Tibial nerve (tissue), 4 donors: ENCODE results near the gene GMDS.

ENCODE experiments used
- EP300 ChIP-seq, 2 donors: sonication (generic); formaldehyde crosslinking; IDR thresholded peaks; one replicate each; pipeline ENCODE4 v1.6.1; 2017; ENCODE audit warnings: antibody characterized with exemption in 2 of 2, mild to moderate bottlenecking in 1 of 2
- POLR2A ChIP-seq, 2 donors: fragments of 450-650 bp; IDR thresholded peaks; one replicate each; pipeline ENCODE4 v1.6.1; 2017; ENCODE audit warnings: antibody characterized with exemption in 2 of 2, mild to moderate bottlenecking in 2 of 2, moderate library complexity in 2 of 2
- TF ChIP-seq, protein P1 (sequence below), 5 experiments: fragments of 200-600 bp in 3 of 5; fragments of 450-650 bp in 2 of 5; sonication (generic) in 3 of 5; IDR thresholded peaks; one replicate each; pipeline ENCODE4 v1.5.1; 2016 to 2019; ENCODE audit warnings: antibody characterized with exemption in 5 of 5, mild to moderate bottlenecking in 3 of 5, moderate library complexity in 2 of 5

DNA sequence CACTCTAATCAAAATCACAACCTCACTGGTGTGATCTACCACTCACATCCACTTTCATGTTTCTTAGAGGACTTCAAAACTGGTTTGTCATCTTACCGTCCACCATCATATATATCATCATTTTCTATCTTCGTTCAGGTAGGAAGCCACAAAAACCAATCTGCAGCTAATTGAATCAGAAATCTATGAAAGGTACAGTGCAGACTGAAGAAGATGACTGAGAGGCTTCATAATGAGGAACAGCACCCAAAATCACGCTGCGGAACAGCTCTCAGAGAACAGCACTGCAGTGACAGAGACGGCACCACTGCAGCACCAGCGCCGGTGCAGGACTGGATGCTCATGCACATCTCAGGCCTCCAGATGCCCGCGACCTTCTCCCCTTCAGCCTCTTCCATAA, 13.0 kb downstream of the GMDS start:
- TF ChIP-seq, protein P1, sequence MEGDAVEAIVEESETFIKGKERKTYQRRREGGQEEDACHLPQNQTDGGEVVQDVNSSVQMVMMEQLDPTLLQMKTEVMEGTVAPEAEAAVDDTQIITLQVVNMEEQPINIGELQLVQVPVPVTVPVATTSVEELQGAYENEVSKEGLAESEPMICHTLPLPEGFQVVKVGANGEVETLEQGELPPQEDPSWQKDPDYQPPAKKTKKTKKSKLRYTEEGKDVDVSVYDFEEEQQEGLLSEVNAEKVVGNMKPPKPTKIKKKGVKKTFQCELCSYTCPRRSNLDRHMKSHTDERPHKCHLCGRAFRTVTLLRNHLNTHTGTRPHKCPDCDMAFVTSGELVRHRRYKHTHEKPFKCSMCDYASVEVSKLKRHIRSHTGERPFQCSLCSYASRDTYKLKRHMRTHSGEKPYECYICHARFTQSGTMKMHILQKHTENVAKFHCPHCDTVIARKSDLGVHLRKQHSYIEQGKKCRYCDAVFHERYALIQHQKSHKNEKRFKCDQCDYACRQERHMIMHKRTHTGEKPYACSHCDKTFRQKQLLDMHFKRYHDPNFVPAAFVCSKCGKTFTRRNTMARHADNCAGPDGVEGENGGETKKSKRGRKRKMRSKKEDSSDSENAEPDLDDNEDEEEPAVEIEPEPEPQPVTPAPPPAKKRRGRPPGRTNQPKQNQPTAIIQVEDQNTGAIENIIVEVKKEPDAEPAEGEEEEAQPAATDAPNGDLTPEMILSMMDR (IDR thresholded peaks at IDR 0.05): no peak
- TF ChIP-seq EP300 (IDR thresholded peaks at IDR 0.05) (no peak), POLR2A (IDR thresholded peaks at IDR 0.05) (no peak)
